CD4-positive, alpha-beta T cell treated with Interferon gamma for 1 hour (primary cell): ENCODE results near the gene CD151.
A peak's percentile ranks its signal among the peaks of the same experiment; 100 is the strongest.

Source experiments
- DNase-seq: peaks from one replicate; pipeline ENCODE4 v3.0.0-alpha.2; 2020

The CD151 gene

GRCh38 chr11:815675-816432 is 16.9 kb upstream of the CD151 start:
- no peak for DNase-seq

GRCh38 chr11:816433-816779 is 16.3 kb upstream of the CD151 start:
- DNase-seq: no peak

GRCh38 chr11:818396-819128 is 14.2 kb upstream of the CD151 start, which contains the start of gene PNPLA2:
TSS of gene PNPLA2 (plus strand) at chr11:818914. CDS start at chr11:819719, 805 bp downstream.
- DNase-seq: no peak

DNA sequence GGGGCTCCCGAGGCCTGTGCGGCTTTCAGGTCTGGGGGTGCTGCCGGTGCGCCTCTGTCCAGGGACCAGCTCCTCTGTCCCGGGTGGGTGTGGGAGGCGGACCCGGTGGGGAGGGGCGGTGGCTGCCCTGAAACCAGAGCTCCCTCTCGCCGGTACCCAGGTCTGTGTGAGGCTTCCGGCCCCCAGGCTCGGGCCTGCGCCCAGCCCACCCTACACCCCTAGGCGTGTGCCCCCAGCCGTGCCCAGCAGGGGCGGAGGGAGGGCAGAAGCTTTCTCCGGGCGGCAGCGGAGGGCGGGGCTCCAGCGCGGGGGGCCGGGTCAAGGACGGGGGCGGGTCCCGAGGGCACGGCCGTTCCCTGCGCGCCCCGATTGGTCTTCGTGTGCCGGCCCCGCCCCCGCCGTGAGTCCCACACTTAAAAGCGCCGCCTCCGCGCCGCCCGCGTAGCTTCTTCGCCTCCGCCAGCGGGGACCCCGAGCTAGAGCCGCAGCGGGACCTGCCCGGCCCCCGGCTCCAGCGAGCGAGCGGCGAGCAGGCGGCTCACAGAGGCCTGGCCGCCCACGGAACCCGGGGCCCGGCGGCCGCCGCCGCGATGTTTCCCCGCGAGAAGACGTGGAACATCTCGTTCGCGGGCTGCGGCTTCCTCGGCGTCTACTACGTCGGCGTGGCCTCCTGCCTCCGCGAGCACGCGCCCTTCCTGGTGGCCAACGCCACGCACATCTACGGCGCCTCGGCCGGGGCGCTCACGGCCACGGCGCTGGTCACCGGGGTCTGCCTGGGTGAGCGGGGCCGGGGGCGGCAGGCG is 13.4 kb upstream of the CD151 start:
- peak; percentile 91 for DNase-seq

DNA sequence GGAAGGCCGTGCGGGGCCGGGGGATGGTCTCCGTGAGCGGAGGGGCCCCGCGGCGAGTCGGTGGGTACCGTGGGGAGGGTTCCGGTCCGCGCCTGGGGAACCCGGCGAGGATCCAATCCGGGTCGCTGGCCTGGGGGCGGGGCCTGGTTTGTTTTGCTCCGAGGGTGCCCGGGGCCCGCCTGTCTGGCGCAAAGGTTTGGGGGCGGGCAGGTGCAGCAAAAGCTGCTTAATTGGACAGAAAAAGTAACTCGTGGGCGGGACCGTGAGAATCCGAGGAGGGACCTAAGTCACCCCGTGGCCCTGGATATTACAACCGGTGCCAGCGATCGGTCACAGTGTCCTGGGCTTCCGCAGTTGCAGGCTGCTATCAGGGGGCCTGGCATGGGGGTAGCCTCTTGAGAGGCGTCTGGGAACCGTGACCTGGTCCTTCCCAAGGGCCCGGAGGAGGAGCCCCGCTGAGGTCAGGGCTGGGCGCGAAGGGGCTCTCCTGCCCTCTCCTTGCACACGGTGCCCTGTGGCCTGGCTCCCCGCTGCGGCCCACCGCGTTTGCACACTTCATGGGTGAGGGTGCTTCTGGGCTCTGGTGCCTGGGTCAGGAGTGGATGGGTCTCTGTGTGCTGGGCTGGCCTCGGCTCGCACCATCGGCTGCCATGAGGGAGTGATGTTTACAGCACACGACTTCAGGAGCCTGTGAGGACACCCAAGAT is 12.7 kb upstream of the CD151 start:
- peak; percentile 95 for DNase-seq

DNA sequence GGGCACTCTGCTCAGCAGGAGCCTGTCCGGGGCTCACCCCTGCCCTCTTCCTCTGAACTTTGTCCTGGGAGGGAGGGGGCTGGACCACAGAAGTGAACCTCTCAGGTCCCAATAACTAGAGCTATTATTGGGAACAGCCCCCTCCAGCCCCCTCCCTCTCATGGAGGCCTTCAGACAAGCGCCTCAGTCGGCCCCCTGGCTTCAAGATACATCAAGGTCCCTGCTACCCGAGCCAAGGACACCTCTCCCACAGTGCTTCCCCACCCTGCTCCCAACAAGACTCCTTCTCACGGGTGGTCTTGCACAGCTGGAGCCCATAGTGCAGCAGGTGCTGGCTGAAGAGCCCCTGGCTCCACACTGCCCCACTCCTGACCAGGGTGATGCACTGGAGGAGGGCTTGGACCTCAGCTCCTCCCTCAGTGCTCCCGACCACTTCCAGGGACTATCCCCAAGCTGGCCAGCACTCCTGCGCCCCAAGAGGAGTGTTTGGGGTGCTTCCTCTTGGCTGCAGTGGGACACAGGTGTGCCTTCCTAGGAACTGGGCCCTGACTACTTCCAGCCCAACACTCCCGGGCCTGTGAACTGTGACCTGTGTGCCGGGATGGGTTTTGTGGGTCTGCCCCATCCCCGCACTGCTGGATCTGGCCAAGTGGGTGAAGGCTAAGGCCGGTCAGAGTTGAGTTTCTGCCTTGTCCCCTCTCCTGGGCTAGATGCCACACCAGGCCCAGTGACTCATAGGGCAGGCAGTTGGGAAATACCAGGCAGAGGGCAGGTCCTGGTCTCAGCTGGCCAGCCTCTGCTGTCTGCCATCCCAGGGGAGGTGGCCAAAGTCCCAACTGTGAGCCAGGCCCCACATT is 11.9 kb upstream of the CD151 start:
- peak; percentile 56 for DNase-seq

DNA sequence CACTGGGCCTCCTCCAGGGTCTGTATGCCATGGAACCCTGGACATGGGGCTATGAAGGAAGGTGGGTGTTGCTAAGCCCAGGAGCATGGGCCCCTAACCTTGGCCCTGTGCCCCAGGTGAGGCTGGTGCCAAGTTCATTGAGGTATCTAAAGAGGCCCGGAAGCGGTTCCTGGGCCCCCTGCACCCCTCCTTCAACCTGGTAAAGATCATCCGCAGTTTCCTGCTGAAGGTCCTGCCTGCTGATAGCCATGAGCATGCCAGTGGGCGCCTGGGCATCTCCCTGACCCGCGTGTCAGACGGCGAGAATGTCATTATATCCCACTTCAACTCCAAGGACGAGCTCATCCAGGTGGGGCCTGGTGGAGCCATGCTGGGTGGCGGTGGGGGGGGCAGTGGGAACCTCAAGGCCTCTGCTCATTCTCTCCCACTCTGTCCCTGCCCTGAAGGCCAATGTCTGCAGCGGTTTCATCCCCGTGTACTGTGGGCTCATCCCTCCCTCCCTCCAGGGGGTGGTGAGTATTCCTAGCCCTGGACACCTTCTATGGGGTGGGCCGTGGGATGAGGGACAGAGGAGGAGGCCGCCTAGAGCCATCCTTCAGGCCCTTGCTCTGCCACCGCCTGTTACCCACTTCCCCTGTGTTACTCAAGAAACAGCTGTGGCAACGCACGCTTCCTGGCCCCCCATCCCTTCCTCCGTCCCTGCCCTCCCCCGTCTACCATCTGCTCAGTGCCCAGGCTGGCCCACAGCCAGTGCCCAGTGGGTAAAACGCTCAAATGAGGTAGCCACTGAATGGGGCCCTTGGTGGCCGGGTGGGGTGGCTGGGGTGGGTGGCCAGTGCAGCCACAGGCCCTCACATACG is 11.0 kb upstream of the CD151 start:
- peak; percentile 29 for DNase-seq

DNA sequence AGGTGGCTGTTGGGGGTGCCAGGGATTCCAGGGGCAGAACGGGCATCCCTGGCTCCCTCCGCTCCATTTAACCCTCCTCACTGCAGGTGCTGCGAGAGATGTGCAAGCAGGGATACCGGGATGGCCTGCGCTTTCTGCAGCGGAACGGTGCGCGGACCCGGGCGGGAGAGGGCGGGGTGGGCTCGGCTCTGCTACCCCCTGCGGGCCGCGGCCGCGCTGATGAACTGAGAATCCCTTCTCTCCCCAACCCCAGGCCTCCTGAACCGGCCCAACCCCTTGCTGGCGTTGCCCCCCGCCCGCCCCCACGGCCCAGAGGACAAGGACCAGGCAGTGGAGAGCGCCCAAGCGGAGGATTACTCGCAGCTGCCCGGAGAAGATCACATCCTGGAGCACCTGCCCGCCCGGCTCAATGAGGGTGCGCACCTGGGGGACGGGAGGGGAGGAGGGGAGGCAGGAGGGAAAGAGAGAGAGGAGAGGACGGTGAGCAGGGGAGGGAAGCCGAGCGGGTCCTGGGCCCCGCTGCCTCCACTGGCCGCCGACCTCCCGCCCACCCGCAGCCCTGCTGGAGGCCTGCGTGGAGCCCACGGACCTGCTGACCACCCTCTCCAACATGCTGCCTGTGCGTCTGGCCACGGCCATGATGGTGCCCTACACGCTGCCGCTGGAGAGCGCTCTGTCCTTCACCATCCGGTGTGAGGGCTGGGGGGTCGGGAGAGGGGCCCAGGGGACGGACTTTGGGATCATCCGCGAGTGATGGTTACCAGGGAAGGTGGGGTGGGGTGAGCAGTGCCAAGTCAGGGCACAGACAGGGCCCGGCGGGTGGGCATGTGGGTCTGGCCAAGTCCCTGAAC is 9.1 kb upstream of the CD151 start:
- no peak for DNase-seq

- no peak for DNase-seq
Observed at GRCh38 chr11:824292-824880, 8.4 kb upstream of the CD151 start.

- no peak for DNase-seq
Observed at GRCh38 chr11:824942-825341, 7.8 kb upstream of the CD151 start.

GRCh38 chr11:825366-826226 is 7.2 kb upstream of the CD151 start:
- DNase-seq: no peak

- no peak for DNase-seq
Observed at GRCh38 chr11:826227-826621, 6.5 kb upstream of the CD151 start.

- no peak for DNase-seq
Observed at GRCh38 chr11:826836-827145, 6.0 kb upstream of the CD151 start.

- DNase-seq: no peak
Observed at GRCh38 chr11:827146-827896, 5.4 kb upstream of the CD151 start.

GRCh38 chr11:827897-828192 is 4.9 kb upstream of the CD151 start, which contains the start of gene CRACR2B:
TSS of gene CRACR2B (plus strand) at chr11:827919. CDS start at chr11:828608, 689 bp downstream.
- no peak for DNase-seq

GRCh38 chr11:828506-829175 is 4.1 kb upstream of the CD151 start:
- no peak for DNase-seq

DNA sequence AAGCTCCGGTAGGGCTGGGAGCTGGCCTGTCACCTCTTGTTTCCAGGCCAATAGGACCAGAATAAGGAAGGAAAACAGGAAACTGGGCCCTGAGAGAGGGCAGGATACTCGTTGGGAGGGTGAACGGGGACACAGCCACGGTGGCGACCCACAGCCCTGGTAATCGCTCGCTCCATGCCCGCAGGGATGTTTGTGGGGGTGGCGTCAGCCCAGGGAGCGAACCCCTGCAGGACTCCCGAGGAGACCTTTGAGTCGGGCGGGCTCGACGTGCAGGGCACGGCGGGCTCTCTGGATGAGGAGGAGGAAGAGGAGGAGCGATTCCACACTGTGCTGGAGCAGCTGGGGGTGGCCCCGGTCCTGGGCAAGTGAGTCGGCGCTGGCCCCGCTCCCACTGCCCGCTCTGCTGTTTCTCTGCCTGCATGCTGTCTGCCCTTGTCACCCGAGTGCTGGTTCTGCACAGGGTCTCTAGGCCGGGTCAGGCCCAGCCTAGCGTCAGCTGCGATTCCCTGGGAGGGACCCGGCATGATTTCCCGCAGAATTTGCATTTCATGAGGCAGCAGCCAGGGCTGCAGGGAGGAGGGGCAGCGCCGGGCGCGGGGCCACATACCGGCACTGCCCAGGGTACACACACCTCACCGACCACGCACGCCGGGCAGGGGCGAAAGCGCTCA is 3.4 kb upstream of the CD151 start:
- no peak for DNase-seq
